Stomach (tissue), 9 donors: ENCODE measurements around the gene TELO2. TPM values are rescaled to one million over a fixed set of nuclear protein-coding genes. Genes with fewer than 3 reads are reported as not detected.
A peak's percentile ranks its signal among the peaks of the same experiment; 100 is the strongest.
"Not testable (repeated sequence)": the region's sequence is repeated elsewhere in the genome, so short reads cannot be mapped to it uniquely, and the experiment has no call there.

Experiments
- DNase-seq, 2 donors: peaks; one replicate each; pipeline versions ENCODE4 v3.0.0 to v3.0.0-alpha.2; 2013 to 2019
- H3K27ac ChIP-seq, 5 donors: fragments of 200-600 bp in 4 of 5; sonication (generic) in 4 of 5; one replicate each; pipeline ENCODE4 v1.5.1; 2013 to 2019; ENCODE audit warnings: mild to moderate bottlenecking in 1 of 5, moderate library complexity in 1 of 5
- H3K27me3 ChIP-seq, 3 donors: fragments of 200-600 bp; sonication (generic); one replicate each; pipeline ENCODE4 v1.5.1; 2017 to 2019; ENCODE audit warnings: mixed run types in 1 of 3
- H3K36me3 ChIP-seq, 4 donors: fragments of 200-600 bp; sonication (generic); 1 replicate in 3 of 4; 2 replicates in 1 of 4; pipeline ENCODE4 v1.5.1; 2016 to 2019
- H3K4me1 ChIP-seq, 4 donors: fragments of 200-600 bp; sonication (generic); one replicate each; pipeline ENCODE4 v1.5.1; 2016 to 2019
- H3K4me3 ChIP-seq, 4 donors: fragments of 200-600 bp; sonication (generic) in 3 of 4; one replicate each; pipeline ENCODE4 v1.5.1; 2016 to 2019; ENCODE audit warnings: mild to moderate bottlenecking in 1 of 4
- H3K9me3 ChIP-seq, 4 donors: fragments of 200-600 bp; sonication (generic); one replicate each; pipeline ENCODE4 v1.5.1; 2016 to 2019
- EP300 ChIP-seq: sonication (generic); formaldehyde crosslinking; IDR thresholded peaks from one replicate; pipeline ENCODE4 v1.6.1; 2017; ENCODE audit warnings: antibody characterized with exemption
- POLR2A ChIP-seq, 4 donors: fragments of 450-650 bp; IDR thresholded peaks; one replicate each; pipeline ENCODE4 v1.6.1; 2016; ENCODE audit warnings: antibody characterized with exemption in 4 of 4, control low read depth in 2 of 4, mild to moderate bottlenecking in 1 of 4, moderate library complexity in 1 of 4
- POLR2AphosphoS5 ChIP-seq, 3 donors: sonication (generic); formaldehyde crosslinking; IDR thresholded peaks; one replicate each; pipeline ENCODE4 v1.6.1; 2016; ENCODE audit warnings: antibody characterized with exemption in 3 of 3
- WGBS, 5 donors: extraction: QIAGEN DNeasy Blood & Tissue Kit in 3 of 5; methylation state at CpG; one replicate each; pipeline versions ENCODE4 v1.1.5 to v1.1.7; 2013 to 2018; 5-methylcytosine and 5-hydroxymethylcytosine counted together
- intact Hi-C: fragments of 100-400 bp; cut with DNase I; formaldehyde crosslinking; loops from one replicate; pipeline ENCODE4 v1.15.1; 2023; ENCODE audit warnings: low total_unique reads
- polyA plus RNA-seq, 3 donors: library from polyadenylated mRNA; stranded (reverse); fragments of 200-250 nt; gene quantifications; one replicate each; pipeline ENCODE4 v1.2.3, GENCODE V29; 2013
- total RNA-seq, 5 donors: library from RNA; depleted of rRNA; stranded (reverse); fragments of >200 nt; gene quantifications; one replicate each; pipeline versions ENCODE4 v1.1.0 to v1.2.3, GENCODE V29; 2014 to 2016
- TF ChIP-seq, protein P1 (sequence below), 7 experiments: fragments of 450-650 bp in 4 of 7; fragments of 200-600 bp in 3 of 7; sonication (generic) in 3 of 7; IDR thresholded peaks; one replicate each; pipeline ENCODE4 v1.5.1; 2016 to 2019; ENCODE audit warnings: antibody characterized with exemption in 7 of 7, control low read depth in 2 of 7, mild to moderate bottlenecking in 1 of 7
- donor health status: healthy with polysubstance abuse.
- donor health status: Bipolar disorder and iron deficiency.
- donor health status: healthy.

Gene TELO2
- total and polyA plus RNA-seq, 8 donors: 12.4 to 107 (median 32.1) TPM

DNA sequence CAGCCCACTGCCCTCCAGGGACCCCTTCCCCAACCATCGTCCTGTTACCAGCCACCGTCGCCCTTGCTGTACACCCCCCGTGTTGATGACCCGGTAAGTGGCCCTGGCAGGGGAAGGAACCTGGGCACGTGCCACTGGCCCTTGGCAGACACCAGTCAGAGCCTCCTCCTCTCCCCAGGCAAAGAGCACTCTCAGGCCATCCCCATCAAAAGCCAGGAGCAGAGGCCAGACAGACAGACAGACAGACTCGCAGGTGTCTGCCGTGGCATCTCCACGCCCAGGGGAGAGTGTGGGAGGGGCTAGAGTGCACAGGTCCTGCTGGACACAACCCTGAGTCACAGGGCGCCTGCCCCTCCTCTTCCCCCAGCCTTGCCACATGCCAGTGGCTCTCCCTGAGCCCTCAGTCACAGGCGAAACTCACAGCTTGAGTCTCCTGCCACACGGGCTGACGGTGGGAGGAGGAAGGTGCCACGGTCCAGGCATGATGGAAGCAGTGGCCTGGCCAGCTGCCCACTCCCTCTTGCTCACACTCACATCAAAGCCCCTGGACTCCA, 26.1 kb upstream of the TELO2 start:
- Histone ChIP-seq H3K36me3 (peaks cover 0 to 36% (median 26%) of the 10 kb centered on the region in 4 donors), H3K4me3 (no peak overlapping the region), H3K27me3 (no peaks in the 10 kb centered on the region), H3K4me1 (peaks cover 0 to 36% (median 16%) of the 10 kb centered on the region in 4 donors), H3K27ac (no peak overlapping the region), H3K9me3 (no peaks in the 10 kb centered on the region)
- no peak for DNase-seq
- TF ChIP-seq POLR2AphosphoS5 (IDR thresholded peaks at IDR 0.05): no peak
- no peak for TF ChIP-seq POLR2A (IDR thresholded peaks at IDR 0.05)
- 66 to 85% (median 80%) methylated on average over 8 to 14 of the region's 14 CpGs for WGBS, 5 donors
- intact Hi-C loops: no loop called here

DNA sequence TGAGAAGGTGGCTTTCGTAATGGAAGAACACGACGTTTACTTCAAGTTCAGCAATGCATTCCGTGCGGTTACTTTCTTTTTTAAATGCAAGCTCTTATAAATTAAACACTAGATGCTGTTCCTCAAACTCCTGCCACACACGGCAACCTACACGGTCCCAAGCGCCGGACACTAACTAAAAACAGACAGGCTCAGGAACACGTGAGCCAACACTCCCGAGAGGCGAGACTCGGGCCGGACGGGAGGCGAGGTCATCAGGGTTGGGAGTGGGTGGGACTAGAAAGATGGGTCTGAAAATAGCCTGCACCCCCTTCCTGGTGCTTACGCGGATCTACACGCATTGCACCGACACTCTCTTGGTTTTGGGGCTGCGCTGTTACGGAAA, 24.7 kb upstream of the TELO2 start:
- Histone ChIP-seq H3K4me3 (no peak overlapping the region), H3K27ac (no peak overlapping the region), H3K4me1 (peaks cover under 1 to 50% (median 30%) of the 10 kb centered on the region in 4 donors), H3K27me3 (no peaks in the 10 kb centered on the region), H3K9me3 (no peaks in the 10 kb centered on the region), H3K36me3 (peaks cover 0 to 27% (median 17%) of the 10 kb centered on the region in 4 donors)
- TF ChIP-seq EP300 (no peak), POLR2A (IDR thresholded peaks at IDR 0.05) (no peak), POLR2AphosphoS5 (IDR thresholded peaks at IDR 0.05) (no peak)
- TF ChIP-seq, protein P1, sequence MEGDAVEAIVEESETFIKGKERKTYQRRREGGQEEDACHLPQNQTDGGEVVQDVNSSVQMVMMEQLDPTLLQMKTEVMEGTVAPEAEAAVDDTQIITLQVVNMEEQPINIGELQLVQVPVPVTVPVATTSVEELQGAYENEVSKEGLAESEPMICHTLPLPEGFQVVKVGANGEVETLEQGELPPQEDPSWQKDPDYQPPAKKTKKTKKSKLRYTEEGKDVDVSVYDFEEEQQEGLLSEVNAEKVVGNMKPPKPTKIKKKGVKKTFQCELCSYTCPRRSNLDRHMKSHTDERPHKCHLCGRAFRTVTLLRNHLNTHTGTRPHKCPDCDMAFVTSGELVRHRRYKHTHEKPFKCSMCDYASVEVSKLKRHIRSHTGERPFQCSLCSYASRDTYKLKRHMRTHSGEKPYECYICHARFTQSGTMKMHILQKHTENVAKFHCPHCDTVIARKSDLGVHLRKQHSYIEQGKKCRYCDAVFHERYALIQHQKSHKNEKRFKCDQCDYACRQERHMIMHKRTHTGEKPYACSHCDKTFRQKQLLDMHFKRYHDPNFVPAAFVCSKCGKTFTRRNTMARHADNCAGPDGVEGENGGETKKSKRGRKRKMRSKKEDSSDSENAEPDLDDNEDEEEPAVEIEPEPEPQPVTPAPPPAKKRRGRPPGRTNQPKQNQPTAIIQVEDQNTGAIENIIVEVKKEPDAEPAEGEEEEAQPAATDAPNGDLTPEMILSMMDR (IDR thresholded peaks at IDR 0.05): no peak
- no peak for DNase-seq
- intact Hi-C loops: no loop called here
- WGBS, 5 donors: 85 to 92% (median 89%) methylated on average over 22 of the region's 22 CpGs

DNA sequence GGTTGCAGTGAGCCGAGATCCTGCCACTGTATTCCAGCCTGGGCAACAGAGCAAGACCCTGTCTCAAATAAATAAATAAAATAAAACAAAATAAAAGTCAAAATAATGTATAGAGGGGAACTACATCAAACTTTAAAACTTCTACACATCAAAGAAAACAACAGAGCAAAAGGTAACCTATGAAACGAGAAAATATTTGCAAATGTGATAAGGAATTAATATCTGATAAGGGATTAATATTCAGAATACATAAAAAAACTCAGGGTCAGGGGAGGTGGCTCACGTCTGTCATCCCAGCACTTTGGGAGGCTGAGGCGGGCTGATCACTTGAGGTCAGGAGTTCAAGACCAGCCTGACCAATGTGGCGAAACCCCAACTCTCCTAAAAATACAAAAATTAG, 24.0 kb upstream of the TELO2 start:
- WGBS, 5 donors: 55 to 81% (median 64%) methylated on average over 5 of the region's 5 CpGs
- Histone ChIP-seq H3K4me1 (peaks cover 8 to 57% (median 37%) of the 10 kb centered on the region in 4 donors), H3K27ac (peak overlapping the region in 1 of 5 donors; percentile 72), H3K36me3 (peaks cover 0 to 20% (median 11%) of the 10 kb centered on the region in 4 donors)
- H3K4me3 ChIP-seq, H3K27me3 ChIP-seq, intact Hi-C loops, DNase-seq, H3K9me3 ChIP-seq: not testable (repeated sequence)

DNA sequence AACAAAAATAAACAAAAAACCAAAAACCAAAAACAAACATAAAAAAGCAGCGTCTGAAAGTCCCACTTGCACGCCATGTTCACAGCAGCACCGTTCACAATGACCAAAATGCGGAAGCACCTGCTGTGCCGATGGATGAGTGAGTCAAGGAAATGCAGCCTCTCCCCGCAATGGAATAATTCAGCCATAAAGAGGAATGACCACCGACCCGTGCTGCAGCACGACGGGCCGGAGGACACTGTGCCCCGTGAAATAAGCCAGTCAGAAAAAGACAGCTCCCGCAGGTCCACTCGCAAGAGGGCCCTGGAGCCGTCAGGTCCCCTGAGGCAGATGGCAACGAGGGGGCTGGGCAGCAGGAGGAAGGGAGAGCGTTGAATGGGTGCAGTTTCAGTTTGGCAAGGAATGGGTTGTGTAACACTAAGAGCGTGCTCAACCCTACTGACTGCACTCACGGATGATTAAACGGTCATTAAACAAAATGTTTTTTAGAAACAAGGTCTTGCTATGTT, 23.4 kb upstream of the TELO2 start:
- Histone ChIP-seq H3K9me3 (no peaks in the 10 kb centered on the region), H3K27ac (peak overlapping the region in 2 of 5 donors; percentile 67 to 72), H3K4me3 (peak overlapping the region in 1 of 4 donors; percentile 3), H3K36me3 (peaks cover 0 to 14% (median 5%) of the 10 kb centered on the region in 4 donors), H3K27me3 (no peaks in the 10 kb centered on the region), H3K4me1 (peaks cover 10 to 61% (median 41%) of the 10 kb centered on the region in 4 donors)
- WGBS, 5 donors: 65 to 83% (median 77%) methylated on average over 20 of the region's 20 CpGs
- TF ChIP-seq POLR2AphosphoS5 (IDR thresholded peaks at IDR 0.05): no peak
- TF ChIP-seq, protein P1 (IDR thresholded peaks at IDR 0.05): no peak
- TF ChIP-seq EP300: no peak
- no peak for TF ChIP-seq POLR2A (IDR thresholded peaks at IDR 0.05)
- no peak for DNase-seq
- intact Hi-C loops: no loop called here

DNA sequence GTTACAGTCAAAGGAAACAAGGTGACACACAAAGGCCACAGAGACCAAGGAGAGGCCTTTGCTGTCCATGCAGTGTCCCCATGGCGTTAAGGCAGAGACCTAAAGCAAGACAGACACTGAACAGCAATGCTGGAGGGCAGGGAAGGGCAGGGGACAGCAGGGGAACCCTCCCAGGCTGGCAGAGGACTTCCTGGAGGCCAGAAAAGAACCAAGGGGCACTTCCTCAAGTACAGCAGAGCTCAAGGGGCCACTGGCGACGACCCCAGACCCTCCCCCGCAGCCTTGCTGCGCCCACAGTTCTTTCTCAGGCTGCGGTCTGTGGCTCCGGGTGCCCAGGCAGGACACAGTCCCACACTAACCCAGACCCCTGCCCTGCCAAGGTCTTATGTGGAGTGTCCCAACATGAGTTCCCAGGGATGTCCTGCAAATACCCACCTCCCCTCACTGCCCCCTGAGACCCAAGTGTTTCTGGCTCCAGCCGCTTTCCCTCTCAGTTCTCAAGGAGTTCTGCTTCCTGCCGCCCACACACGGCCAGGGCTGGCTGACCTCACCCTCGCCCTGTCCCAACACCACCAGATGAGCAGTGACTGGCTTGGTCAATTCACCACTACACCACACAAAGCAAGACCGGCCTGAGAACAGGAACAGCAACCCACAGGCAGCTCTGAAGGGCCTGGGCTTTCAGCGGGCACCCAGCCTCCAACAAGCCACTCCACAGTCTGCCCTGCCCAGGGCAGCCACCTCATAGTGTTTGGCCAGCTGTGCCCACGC, 22.5 kb upstream of the TELO2 start:
- peaks cover 14 to 66% (median 47%) of the 10 kb centered on the region in 4 donors for H3K4me1 ChIP-seq
- peak overlapping the region in 2 of 5 donors; percentile 67 to 72 for H3K27ac ChIP-seq
- no peaks in the 10 kb centered on the region for H3K9me3 ChIP-seq
- TF ChIP-seq, protein P1 (IDR thresholded peaks at IDR 0.05): no peak
- TF ChIP-seq POLR2AphosphoS5 (IDR thresholded peaks at IDR 0.05) (no peak), EP300 (no peak)
- H3K36me3 ChIP-seq: peaks cover 0 to 6% (median 0%) of the 10 kb centered on the region in 4 donors
- intact Hi-C loops: no loop called here
- DNase-seq: no peak
- H3K27me3 ChIP-seq: no peaks in the 10 kb centered on the region
- 65 to 80% (median 76%) methylated on average over 13 to 14 of the region's 14 CpGs for WGBS, 5 donors
- no peak overlapping the region for H3K4me3 ChIP-seq
